GM06990 (cell line): ENCODE results near the gene BEGAIN.

Experiments
- DNase-seq: peaks from one replicate; pipeline ENCODE4 v3.0.0-alpha.2; 2011; ENCODE audit not compliant: insufficient read length; ENCODE audit errors: extremely low read depth
- H3K27me3 ChIP-seq: replicated peaks from 2 replicates; pipeline ENCODE4 v1.6.0; 2011; ENCODE audit warnings: low read length; ENCODE audit not compliant: control insufficient read depth, insufficient read depth
- H3K36me3 ChIP-seq: 2 replicates; pipeline ENCODE4 v1.5.1; 2011; ENCODE audit warnings: low read length; ENCODE audit not compliant: control insufficient read depth, insufficient read depth
- H3K4me3 ChIP-seq: replicated peaks from 2 replicates; pipeline ENCODE4 v1.5.1; 2011; ENCODE audit warnings: low read depth, mild to moderate bottlenecking, control low read depth, low read length
- CTCF ChIP-seq: IDR thresholded peaks from 2 replicates; pipeline ENCODE4 v1.5.1; 2011; ENCODE audit warnings: low read length, control low read depth, mild to moderate bottlenecking, inconsistent platforms; ENCODE audit not compliant: insufficient read depth, poor library complexity, severe bottlenecking

BEGAIN gene

GRCh38 chr14:100552524-100553125 is 34.6 kb downstream of the BEGAIN start:
- Histone ChIP-seq H3K36me3 (no peaks in the 10 kb centered on the region), H3K4me3 (no peak overlapping the region), H3K27me3 (peaks cover 5% of the 10 kb centered on the region)
- DNase-seq, result no peak
- TF ChIP-seq CTCF, result no peak

- Histone ChIP-seq H3K27me3 (peaks cover 5% of the 10 kb centered on the region), H3K36me3 (no peaks in the 10 kb centered on the region), H3K4me3 (no peak overlapping the region)
- DNase-seq, result no peak
- TF ChIP-seq CTCF, result no peak
Observed at GRCh38 chr14:100551056-100551455, 36.2 kb downstream of the BEGAIN start.

GRCh38 chr14:100549834-100550625 is 37.2 kb downstream of the BEGAIN start:
- Histone ChIP-seq H3K27me3 (peaks cover 5% of the 10 kb centered on the region), H3K36me3 (no peaks in the 10 kb centered on the region), H3K4me3 (no peak overlapping the region)
- no peak for TF ChIP-seq CTCF
- DNase-seq, result no peak

GRCh38 chr14:100548939-100549338 is 38.3 kb downstream of the BEGAIN start:
- TF ChIP-seq CTCF, result no peak
- Histone ChIP-seq H3K27me3 (peaks cover 5% of the 10 kb centered on the region), H3K4me3 (no peak overlapping the region), H3K36me3 (no peaks in the 10 kb centered on the region)
- no peak for DNase-seq

GRCh38 chr14:100548295-100548655 is 38.9 kb downstream of the BEGAIN start:
- no peak for TF ChIP-seq CTCF
- Histone ChIP-seq H3K36me3 (no peaks in the 10 kb centered on the region), H3K27me3 (peaks cover 5% of the 10 kb centered on the region), H3K4me3 (no peak overlapping the region)
- DNase-seq, result no peak
